H9 (cell line): ENCODE results near the gene GSTM1. TPM values are rescaled to one million over a fixed set of nuclear protein-coding genes. Genes with fewer than 3 reads are reported as not detected.

ENCODE experiments used
- DNase-seq: peaks from one replicate; pipeline ENCODE4 v3.0.0-alpha.2; 2017
- H2AFZ ChIP-seq: one replicate; pipeline ENCODE4 v1.6.1; 2013; ENCODE audit warnings: mild to moderate bottlenecking, low read length, control low read depth, moderate library complexity
- H2AK5ac ChIP-seq: 2 replicates; pipeline ENCODE4 v1.6.1; 2013; ENCODE audit warnings: low read length, control low read depth, mixed read lengths; ENCODE audit not compliant: insufficient read length
- H2BK120ac ChIP-seq: one replicate; pipeline ENCODE4 v1.6.1; 2013; ENCODE audit warnings: low read depth, mild to moderate bottlenecking, low read length, control low read depth, inconsistent platforms; ENCODE audit not compliant: poor library complexity, severe bottlenecking
- H2BK12ac ChIP-seq: 2 replicates; pipeline ENCODE4 v1.6.1; 2013; ENCODE audit warnings: low read length, control low read depth, mixed read lengths, low read depth; ENCODE audit not compliant: insufficient read length
- H2BK15ac ChIP-seq: 2 replicates; pipeline ENCODE4 v1.6.1; 2013; ENCODE audit warnings: low read depth, low read length, control low read depth
- H2BK20ac ChIP-seq: one replicate; pipeline ENCODE4 v1.6.1; 2013; ENCODE audit warnings: low read depth, mild to moderate bottlenecking, low read length, control low read depth, inconsistent platforms; ENCODE audit not compliant: poor library complexity, severe bottlenecking
- H2BK5ac ChIP-seq: 2 replicates; pipeline ENCODE4 v1.6.1; 2013; ENCODE audit warnings: low read length, control low read depth, mixed read lengths; ENCODE audit not compliant: insufficient read length
- H3K14ac ChIP-seq: 2 replicates; pipeline ENCODE4 v1.6.1; 2013; ENCODE audit warnings: low read length, control low read depth; ENCODE audit not compliant: insufficient read depth
- H3K18ac ChIP-seq: 2 replicates; pipeline ENCODE4 v1.6.1; 2013; ENCODE audit warnings: low read depth, mild to moderate bottlenecking, mixed read lengths, low read length, control low read depth; ENCODE audit not compliant: insufficient read length
- H3K23ac ChIP-seq: 2 replicates; pipeline ENCODE4 v1.6.1; 2013; ENCODE audit warnings: low read length, control low read depth, mixed read lengths, low read depth; ENCODE audit not compliant: insufficient read length
- H3K23me2 ChIP-seq: 2 replicates; pipeline ENCODE4 v1.6.1; 2013; ENCODE audit warnings: low read depth, mild to moderate bottlenecking, mixed read lengths, low read length, control low read depth; ENCODE audit not compliant: insufficient read length, poor library complexity, severe bottlenecking
- H3K27ac ChIP-seq: 2 replicates; pipeline ENCODE4 v1.5.1; 2013; ENCODE audit warnings: low read length, control low read depth, mixed read lengths, low read depth; ENCODE audit not compliant: insufficient read length
- H3K27me3 ChIP-seq: 2 replicates; pipeline ENCODE4 v1.6.1; 2013; ENCODE audit warnings: low read length, control low read depth, inconsistent platforms; ENCODE audit not compliant: insufficient read depth
- H3K4ac ChIP-seq: 2 replicates; pipeline ENCODE4 v1.6.1; 2013; ENCODE audit warnings: low read depth, mild to moderate bottlenecking, control low read depth, inconsistent platforms, low read length, moderate library complexity
- H3K4me1 ChIP-seq: 2 replicates; pipeline ENCODE4 v1.6.1; 2013; ENCODE audit warnings: low read length, control low read depth, inconsistent platforms; ENCODE audit not compliant: insufficient read depth
- H3K4me2 ChIP-seq: 2 replicates; pipeline ENCODE4 v1.6.1; 2013; ENCODE audit warnings: low read length, control low read depth, mixed read lengths; ENCODE audit not compliant: insufficient read length, insufficient read depth
- H3K56ac ChIP-seq: 2 replicates; pipeline ENCODE4 v1.6.1; 2013; ENCODE audit warnings: low read depth, mild to moderate bottlenecking, mixed read lengths, low read length, control low read depth; ENCODE audit not compliant: insufficient read length
- H3K79me1 ChIP-seq: 2 replicates; pipeline ENCODE4 v1.6.1; 2013; ENCODE audit warnings: low read depth, mild to moderate bottlenecking, moderate library complexity, low read length, control low read depth, inconsistent platforms; ENCODE audit not compliant: insufficient read depth, poor library complexity, severe bottlenecking
- H3K79me2 ChIP-seq: 2 replicates; pipeline ENCODE4 v1.6.1; 2013; ENCODE audit warnings: low read length, control low read depth, inconsistent platforms; ENCODE audit not compliant: insufficient read depth
- H3K9ac ChIP-seq: 2 replicates; pipeline ENCODE4 v1.6.1; 2013; ENCODE audit warnings: low read length, control low read depth, mixed read lengths; ENCODE audit not compliant: insufficient read length; ENCODE audit errors: extremely low read depth
- H3K9me3 ChIP-seq: one replicate; pipeline ENCODE4 v1.6.1; 2013; ENCODE audit warnings: low read depth, low read length, inconsistent platforms; ENCODE audit not compliant: control insufficient read depth
- H3T11ph ChIP-seq: one replicate; pipeline ENCODE4 v1.6.1; 2013; ENCODE audit warnings: mild to moderate bottlenecking, low read length, control low read depth, inconsistent platforms
- H4K20me1 ChIP-seq: one replicate; pipeline ENCODE4 v1.6.1; 2013; ENCODE audit not compliant: control insufficient read depth, insufficient read length, insufficient read depth
- H4K5ac ChIP-seq: 2 replicates; pipeline ENCODE4 v1.6.1; 2013; ENCODE audit warnings: low read depth, mild to moderate bottlenecking, mixed read lengths, low read length, control low read depth; ENCODE audit not compliant: insufficient read length
- H4K8ac ChIP-seq: replicated peaks from 2 replicates; pipeline ENCODE4 v1.6.1; 2013; ENCODE audit warnings: low read length, control low read depth, mixed read lengths, low read depth; ENCODE audit not compliant: insufficient read length
- H4K91ac ChIP-seq: 2 replicates; pipeline ENCODE4 v1.6.1; 2013; ENCODE audit warnings: low read depth, mild to moderate bottlenecking, moderate library complexity, mixed read lengths, low read length, control low read depth; ENCODE audit not compliant: insufficient read length
- H3K27ac Mint-ChIP-seq, 3 experiments: 2 replicates in 2 of 3; 3 replicates in 1 of 3; pipeline ENCODE4 v1.8.0; 2020 to 2021; ENCODE audit warnings: mixed read lengths in 3 of 3, mild to moderate bottlenecking in 1 of 3, moderate library complexity in 1 of 3
- H3K27me3 Mint-ChIP-seq: 2 replicates; pipeline ENCODE4 v1.8.0; 2021; ENCODE audit warnings: low read depth, mild to moderate bottlenecking, moderate library complexity, mixed read lengths
- H3K36me3 Mint-ChIP-seq, 3 experiments: 2 replicates in 2 of 3; 3 replicates in 1 of 3; pipeline ENCODE4 v1.8.0; 2020 to 2021; ENCODE audit warnings: low read depth in 3 of 3, mixed read lengths in 3 of 3; ENCODE audit not compliant: insufficient read depth in 1 of 3
- H3K4me1 Mint-ChIP-seq, 2 experiments: 2 replicates each; pipeline ENCODE4 v1.8.0; 2020; ENCODE audit warnings: mixed read lengths in 2 of 2
- H3K4me3 Mint-ChIP-seq, 2 experiments: 2 replicates in 1 of 2; 3 replicates in 1 of 2; pipeline ENCODE4 v1.8.0; 2020 to 2021; ENCODE audit warnings: mild to moderate bottlenecking in 2 of 2, mixed read lengths in 2 of 2, moderate library complexity in 1 of 2
- H3K9me3 Mint-ChIP-seq, 2 experiments: 2 replicates in 1 of 2; 3 replicates in 1 of 2; pipeline ENCODE4 v1.8.0; 2020; ENCODE audit warnings: mild to moderate bottlenecking in 2 of 2, mixed read lengths in 2 of 2, moderate library complexity in 1 of 2
- CTCF ChIP-seq: fragments of 200-600 bp; sonication (generic); conservative IDR thresholded peaks from 3 replicates; pipeline ENCODE4 v1.8.0; 2021; ENCODE audit warnings: antibody characterized with exemption, mild to moderate bottlenecking
- WGBS: extraction: QIAGEN DNeasy Blood & Tissue Kit; methylation state at CpG from one replicate; pipeline ENCODE4 v1.1.7; 2013; ENCODE audit warnings: missing lambda C conversion rate, low lambda C conversion rate, mixed read lengths; ENCODE audit not compliant: insufficient read length; ENCODE audit errors: extremely low coverage; 5-methylcytosine and 5-hydroxymethylcytosine counted together
- total RNA-seq: library from RNA; stranded (reverse); gene quantifications from 2 replicates; pipeline ENCODE4 v1.2.1, GENCODE V29; 2021

Gene GSTM1
- total RNA-seq, 1 experiment from 2014 or later, result 19.5 TPM

- H3T11ph ChIP-seq, result no peak overlapping the region
- H2BK12ac ChIP-seq, result no peak overlapping the region
- no peak overlapping the region for H3K4me2 ChIP-seq
- no peak overlapping the region for H3K27ac Mint-ChIP-seq
- no peak overlapping the region for H4K8ac ChIP-seq
- H3K4ac ChIP-seq, result no peak overlapping the region
- H2BK5ac ChIP-seq, result no peak overlapping the region
- H3K9me3 ChIP-seq, result peaks cover 11% of the 10 kb centered on the region
- no peak overlapping the region for H3K56ac ChIP-seq
- H3K23me2 ChIP-seq, result no peaks in the 10 kb centered on the region
- WGBS, result no CpG with 5 or more reads among the region's 6 CpGs
- H3K27me3 ChIP-seq, result no peaks in the 10 kb centered on the region
- H4K20me1 ChIP-seq, result no peaks in the 10 kb centered on the region
- H3K79me2 ChIP-seq, result no peaks in the 10 kb centered on the region
- H3K14ac ChIP-seq, result no peak overlapping the region
- H3K36me3 Mint-ChIP-seq, result peaks cover 2 to 5% (median 4%) of the 10 kb centered on the region in 3 experiments; a peak in 4 of 7 replicates
- no peak overlapping the region for H3K18ac ChIP-seq
- H2BK120ac ChIP-seq, result no peak overlapping the region
- DNase-seq, result no peak
- no peaks in the 10 kb centered on the region for H3K79me1 ChIP-seq
- no peak overlapping the region for H2BK20ac ChIP-seq
- no peak overlapping the region for H2AK5ac ChIP-seq
- H2AFZ ChIP-seq, result no peak overlapping the region
- H3K9ac ChIP-seq, result no peak overlapping the region
- H4K91ac ChIP-seq, result no peak overlapping the region
- H3K4me1 Mint-ChIP-seq, result peaks cover 9 to 22% of the 10 kb centered on the region in 2 experiments; a peak in 3 of 4 replicates
- no peak overlapping the region for H3K23ac ChIP-seq
- no peak overlapping the region for H3K27ac ChIP-seq
- H2BK15ac ChIP-seq, result no peak overlapping the region
- no peaks in the 10 kb centered on the region for H3K4me1 ChIP-seq
- no peak for TF ChIP-seq CTCF
- H4K5ac ChIP-seq, result no peak overlapping the region
- H3K27me3 Mint-ChIP-seq, result peaks cover 25% of the 10 kb centered on the region
- H3K4me3 Mint-ChIP-seq, result no peak overlapping the region
- peaks cover 11 to 17% of the 10 kb centered on the region in 2 experiments for H3K9me3 Mint-ChIP-seq
Measured at GRCh38 chr1:109730666-109731065, 43.0 kb downstream of the GSTM1 start.
